MG63 (cell line): Measurements from ENCODE around the gene TNRC18. TPM values are rescaled to one million over a fixed set of nuclear protein-coding genes. Genes with fewer than 3 reads are reported as not detected.
"Not testable (repeated sequence)": the region's sequence is repeated elsewhere in the genome, so short reads cannot be mapped to it uniquely, and the experiment has no call there.

Source experiments
- DNase-seq: peaks from one replicate; pipeline ENCODE4 v3.0.0-alpha.2; 2020
- H3K27me3 ChIP-seq: fragments of 250-450 bp; sonication (Bioruptor Pico); 2 replicates; pipeline ENCODE4 v1.5.1; 2020; ENCODE audit warnings: mild to moderate bottlenecking, moderate library complexity
- H3K36me3 ChIP-seq: fragments of 250-450 bp; sonication (Bioruptor Pico); 2 replicates; pipeline ENCODE4 v1.5.1; 2020; ENCODE audit warnings: mild to moderate bottlenecking, moderate library complexity
- H3K4me3 ChIP-seq: fragments of 250-450 bp; sonication (Bioruptor Pico); 2 replicates; pipeline ENCODE4 v1.5.1; 2020; ENCODE audit warnings: mild to moderate bottlenecking, moderate library complexity
- H3K9me3 ChIP-seq: fragments of 250-450 bp; sonication (Bioruptor Pico); 2 replicates; pipeline ENCODE4 v1.5.1; 2020; ENCODE audit warnings: mild to moderate bottlenecking, moderate library complexity
- total RNA-seq: library from RNA; depleted of rRNA; stranded (reverse); fragments of >200 nt; shearing (Covaris generic); gene quantifications from 2 replicates; pipeline ENCODE4 v1.2.3, GENCODE V29; 2014; ENCODE audit warnings: low replicate concordance

Gene TNRC18
- total RNA-seq, 1 experiment from 2014 or later: 25.0 TPM

GRCh38 chr7:5337047-5337446, 86.6 kb downstream of the TNRC18 start:
- peaks cover 53% of the 10 kb centered on the region for H3K36me3 ChIP-seq
- no peak for DNase-seq

GRCh38 chr7:5334671-5335070, 89.0 kb downstream of the TNRC18 start:
- Histone ChIP-seq H3K27me3 (no peaks in the 10 kb centered on the region), H3K36me3 (peaks cover 52% of the 10 kb centered on the region), H3K9me3 (no peaks in the 10 kb centered on the region; the same call in 1 of the 2 replicates), H3K4me3 (no peak overlapping the region)
- no peak for DNase-seq

More at GRCh38 chr7:5337047-5337446, 86.6 kb downstream of the TNRC18 start:
- Histone ChIP-seq H3K27me3 (no peaks in the 10 kb centered on the region), H3K4me3 (no peak overlapping the region), H3K9me3 (no peaks in the 10 kb centered on the region; the same call in 1 of the 2 replicates)

- no peak for DNase-seq
- Histone ChIP-seq H3K4me3 (no peak overlapping the region), H3K27me3 (no peaks in the 10 kb centered on the region), H3K36me3 (peaks cover 43% of the 10 kb centered on the region), H3K9me3 (no peaks in the 10 kb centered on the region; the same call in 1 of the 2 replicates)
Measured at GRCh38 chr7:5333121-5334045, 90.3 kb downstream of the TNRC18 start.

- H3K4me3 ChIP-seq: no peak overlapping the region
- no peaks in the 10 kb centered on the region for H3K27me3 ChIP-seq
- no peaks in the 10 kb centered on the region; the same call in 1 of the 2 replicates for H3K9me3 ChIP-seq
- H3K36me3 ChIP-seq: peaks cover 40% of the 10 kb centered on the region
- DNase-seq: no peak
Measured at GRCh38 chr7:5332579-5332978, 91.1 kb downstream of the TNRC18 start.

GRCh38 chr7:5330288-5330687, 93.3 kb downstream of the TNRC18 start:
- H3K36me3 ChIP-seq: peaks cover 33% of the 10 kb centered on the region
- no peak for DNase-seq
- H3K4me3 ChIP-seq: no peak overlapping the region
- no peaks in the 10 kb centered on the region for H3K9me3 ChIP-seq
- H3K27me3 ChIP-seq: no peaks in the 10 kb centered on the region

GRCh38 chr7:5324961-5325360, 98.7 kb downstream of the TNRC18 start:
- H3K4me3 ChIP-seq: no peak overlapping the region
- H3K36me3 ChIP-seq: peaks cover 43% of the 10 kb centered on the region
- DNase-seq: no peak
- no peaks in the 10 kb centered on the region for H3K9me3 ChIP-seq
- H3K27me3 ChIP-seq: no peaks in the 10 kb centered on the region

GRCh38 chr7:5323800-5324781, 99.5 kb downstream of the TNRC18 start:
- H3K36me3 ChIP-seq: peaks cover 44% of the 10 kb centered on the region
- not testable (repeated sequence) for H3K27me3 ChIP-seq, H3K9me3 ChIP-seq, H3K4me3 ChIP-seq, DNase-seq

- H3K9me3 ChIP-seq: no peaks in the 10 kb centered on the region
- H3K36me3 ChIP-seq: peaks cover 51% of the 10 kb centered on the region
- no peak for DNase-seq
- no peak overlapping the region for H3K4me3 ChIP-seq
- H3K27me3 ChIP-seq: no peaks in the 10 kb centered on the region
Measured at GRCh38 chr7:5322621-5323410, 100.8 kb downstream of the TNRC18 start.

GRCh38 chr7:5320802-5321396, 102.7 kb downstream of the TNRC18 start:
- H3K4me3 ChIP-seq: no peak overlapping the region
- H3K27me3 ChIP-seq: no peaks in the 10 kb centered on the region
- H3K9me3 ChIP-seq: no peaks in the 10 kb centered on the region
- peaks cover 45% of the 10 kb centered on the region for H3K36me3 ChIP-seq
- DNase-seq: no peak

GRCh38 chr7:5320391-5320790, 103.2 kb downstream of the TNRC18 start:
- no peak for DNase-seq
- no peak overlapping the region for H3K4me3 ChIP-seq
- H3K9me3 ChIP-seq: no peaks in the 10 kb centered on the region
- H3K36me3 ChIP-seq: peaks cover 43% of the 10 kb centered on the region
- H3K27me3 ChIP-seq: no peaks in the 10 kb centered on the region

GRCh38 chr7:5318613-5319012, 105.0 kb downstream of the TNRC18 start:
- not testable (repeated sequence) for H3K4me3 ChIP-seq, H3K27me3 ChIP-seq, DNase-seq, H3K9me3 ChIP-seq
- H3K36me3 ChIP-seq: peaks cover 34% of the 10 kb centered on the region

GRCh38 chr7:5315761-5316160, 107.9 kb downstream of the TNRC18 start:
- H3K36me3 ChIP-seq: peaks cover 25% of the 10 kb centered on the region
- DNase-seq: no peak
- no peaks in the 10 kb centered on the region for H3K9me3 ChIP-seq
- H3K4me3 ChIP-seq: no peak overlapping the region
- H3K27me3 ChIP-seq: no peaks in the 10 kb centered on the region

- H3K36me3 ChIP-seq: peaks cover 21% of the 10 kb centered on the region
- no peak overlapping the region for H3K4me3 ChIP-seq
- no peak for DNase-seq
- no peaks in the 10 kb centered on the region for H3K9me3 ChIP-seq
- no peaks in the 10 kb centered on the region for H3K27me3 ChIP-seq
Measured at GRCh38 chr7:5314864-5315263, 108.8 kb downstream of the TNRC18 start.

- not testable (repeated sequence) for H3K27me3 ChIP-seq, H3K4me3 ChIP-seq, H3K9me3 ChIP-seq, DNase-seq
- peaks cover 15% of the 10 kb centered on the region for H3K36me3 ChIP-seq
Measured at GRCh38 chr7:5313076-5313885, 110.4 kb downstream of the TNRC18 start.
